Endothelial cell (in vitro differentiated cells): Measurements from ENCODE around the gene GUK1. TPM values are rescaled to one million over a fixed set of nuclear protein-coding genes. Genes with fewer than 3 reads are reported as not detected.

Source experiments
- DNase-seq: peaks from one replicate; pipeline ENCODE4 v3.0.0; 2021; ENCODE audit warnings: low spot score
- H3K27ac Mint-ChIP-seq: one replicate; pipeline ENCODE4 v1.8.0; 2021; ENCODE audit warnings: mixed read lengths, inconsistent platforms; ENCODE audit not compliant: unreplicated experiment
- H3K27me3 Mint-ChIP-seq: one replicate; pipeline ENCODE4 v1.8.0; 2021; ENCODE audit warnings: mild to moderate bottlenecking, moderate library complexity, mixed read lengths, inconsistent platforms; ENCODE audit not compliant: unreplicated experiment
- H3K36me3 Mint-ChIP-seq: one replicate; pipeline ENCODE4 v1.8.0; 2021; ENCODE audit warnings: mild to moderate bottlenecking, low read depth, mixed read lengths, inconsistent platforms; ENCODE audit not compliant: unreplicated experiment
- H3K4me1 Mint-ChIP-seq: one replicate; pipeline ENCODE4 v1.8.0; 2021; ENCODE audit warnings: mild to moderate bottlenecking, mixed read lengths, inconsistent platforms; ENCODE audit not compliant: unreplicated experiment
- H3K4me3 Mint-ChIP-seq: one replicate; pipeline ENCODE4 v1.8.0; 2021; ENCODE audit warnings: mild to moderate bottlenecking, mixed read lengths, inconsistent platforms; ENCODE audit not compliant: unreplicated experiment
- H3K9me3 Mint-ChIP-seq: one replicate; pipeline ENCODE4 v1.8.0; 2021; ENCODE audit warnings: mixed read lengths, inconsistent platforms; ENCODE audit not compliant: unreplicated experiment
- CTCF ChIP-seq: fragments of 200-600 bp; sonication (generic); IDR thresholded peaks from one replicate; pipeline ENCODE4 v1.5.0; 2021; ENCODE audit warnings: antibody characterized with exemption; ENCODE audit not compliant: unreplicated experiment
- total RNA-seq: library from RNA; stranded (reverse); fragmentation: NEBNext Ultra II Directional; extraction: Animal tissue kit (Norgen Biotek cat#: 25700); gene quantifications from one replicate; pipeline ENCODE4 v1.2.1, GENCODE V29; 2021; ENCODE audit not compliant: unreplicated experiment

Gene GUK1
- total RNA-seq, 1 donor from 2014 or later: 280 TPM

GRCh38 chr1:228150461-228151179 is 10.5 kb downstream of the GUK1 start:
- TF ChIP-seq CTCF: no peak
- no peak overlapping the region for H3K27ac Mint-ChIP-seq
- peaks cover 7% of the 10 kb centered on the region for H3K27me3 Mint-ChIP-seq

GRCh38 chr1:228151180-228151925 is 11.3 kb downstream of the GUK1 start:
- H3K36me3 Mint-ChIP-seq: no peaks in the 10 kb centered on the region
- DNase-seq: no peak
- H3K4me3 Mint-ChIP-seq: peak overlapping the region; percentile 28
- no peak for TF ChIP-seq CTCF
- peaks cover 7% of the 10 kb centered on the region for H3K27me3 Mint-ChIP-seq
- peak overlapping the region; percentile 75 for H3K27ac Mint-ChIP-seq
- peaks cover 5% of the 10 kb centered on the region for H3K4me1 Mint-ChIP-seq
- no peaks in the 10 kb centered on the region for H3K9me3 Mint-ChIP-seq

More at GRCh38 chr1:228150461-228151179, 10.5 kb downstream of the GUK1 start:
- Mint-ChIP-seq H3K9me3 (no peaks in the 10 kb centered on the region), H3K4me3 (no peak overlapping the region), H3K36me3 (no peaks in the 10 kb centered on the region), H3K4me1 (no peaks in the 10 kb centered on the region)
- DNase-seq: no peak

GRCh38 chr1:228152097-228152917 is 12.2 kb downstream of the GUK1 start:
- Mint-ChIP-seq H3K9me3 (no peaks in the 10 kb centered on the region), H3K36me3 (no peaks in the 10 kb centered on the region)

GRCh38 chr1:228152918-228153258 is 12.8 kb downstream of the GUK1 start:
- peaks cover 9% of the 10 kb centered on the region for H3K4me1 Mint-ChIP-seq
- H3K27ac Mint-ChIP-seq: no peak overlapping the region

More at GRCh38 chr1:228152097-228152917, 12.2 kb downstream of the GUK1 start:
- TF ChIP-seq CTCF: no peak
- no peak overlapping the region for H3K27ac Mint-ChIP-seq
- peaks cover 9% of the 10 kb centered on the region for H3K4me1 Mint-ChIP-seq
- no peak for DNase-seq
- H3K4me3 Mint-ChIP-seq: no peak overlapping the region
- H3K27me3 Mint-ChIP-seq: peaks cover 7% of the 10 kb centered on the region

More at GRCh38 chr1:228152918-228153258, 12.8 kb downstream of the GUK1 start:
- Mint-ChIP-seq H3K4me3 (no peak overlapping the region), H3K36me3 (no peaks in the 10 kb centered on the region), H3K9me3 (no peaks in the 10 kb centered on the region), H3K27me3 (peaks cover 7% of the 10 kb centered on the region)
- DNase-seq: no peak
- TF ChIP-seq CTCF: no peak
